ENCODE measurements around the gene ERBB2. TPM values are rescaled to one million over a fixed set of nuclear protein-coding genes. Genes with fewer than 3 reads are reported as not detected.
A peak's percentile ranks its signal among the peaks of the same experiment; 100 is the strongest.
"Not testable (repeated sequence)": the region's sequence is repeated elsewhere in the genome, so short reads cannot be mapped to it uniquely, and the experiment has no call there.

The ERBB2 gene
- total RNA-seq, 1 experiment from 2014 or later: 39.8 TPM

DNA sequence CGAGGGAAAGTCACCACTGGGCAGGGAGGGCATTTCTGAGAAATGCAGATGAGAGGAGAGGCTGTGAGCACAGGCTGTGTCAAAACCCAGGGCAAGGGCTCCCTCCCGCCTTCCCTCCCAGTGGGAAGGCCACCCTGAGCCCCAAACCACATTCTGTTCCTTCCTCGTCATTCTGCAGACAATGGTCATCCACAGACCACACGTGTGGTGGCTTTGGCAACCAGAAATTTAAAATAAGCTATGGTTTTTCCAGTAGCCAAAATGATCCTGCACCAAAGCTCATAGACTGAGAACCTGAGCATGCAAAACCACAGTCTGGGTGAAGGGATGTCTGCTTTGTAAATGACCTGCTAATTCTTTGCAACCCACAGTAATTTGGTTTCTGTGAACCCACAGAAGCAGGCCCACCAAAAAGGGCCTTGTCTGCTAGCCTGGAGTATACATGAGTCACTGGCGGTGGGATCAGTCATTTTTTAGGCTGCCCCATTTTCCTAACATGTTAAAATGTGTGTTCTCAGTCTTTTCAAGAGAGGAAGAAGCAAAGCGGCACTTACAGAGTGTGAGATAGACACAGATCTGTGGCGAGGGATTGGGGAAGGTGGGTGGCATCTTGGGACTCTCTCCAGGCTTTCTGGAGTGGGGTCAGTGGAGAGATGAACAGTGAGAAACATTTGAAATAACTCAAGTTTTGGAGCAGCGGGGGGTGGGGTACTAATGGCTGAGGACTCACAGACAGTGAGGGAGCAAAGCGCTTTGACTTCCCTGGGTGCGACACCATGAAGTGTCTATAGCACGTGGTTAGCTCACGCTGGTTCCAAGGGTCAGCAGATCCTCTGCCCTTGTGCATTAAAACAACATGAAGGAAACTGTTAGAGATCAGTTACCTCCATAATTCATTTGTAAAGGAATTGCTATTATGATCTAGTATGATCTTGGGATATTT lies 58.3 kb downstream of the ERBB2 start:
- no peak for DNase-seq (ENCODE audit: low read depth)

DNA sequence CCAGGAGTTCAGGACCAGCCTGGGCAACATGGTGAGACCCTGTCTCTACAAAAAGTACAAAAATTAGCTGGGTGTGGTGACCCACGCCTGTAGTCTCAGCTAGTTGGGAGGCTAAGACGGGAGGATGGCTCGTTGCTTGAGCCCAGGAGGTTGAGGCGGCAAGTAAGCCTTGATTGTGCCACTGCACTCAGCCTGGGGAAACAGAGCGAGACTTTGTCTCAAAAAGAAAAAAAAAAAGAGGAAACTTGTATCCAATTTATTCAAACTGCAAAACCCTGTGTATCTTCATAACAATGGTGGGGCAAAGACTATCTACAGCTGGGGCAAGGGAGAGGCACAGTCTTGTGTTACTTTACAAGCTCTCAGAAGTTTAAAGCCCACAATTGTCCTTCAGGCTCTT lies 59.3 kb downstream of the ERBB2 start:
- no peak for DNase-seq (ENCODE audit: low read depth)

DNA sequence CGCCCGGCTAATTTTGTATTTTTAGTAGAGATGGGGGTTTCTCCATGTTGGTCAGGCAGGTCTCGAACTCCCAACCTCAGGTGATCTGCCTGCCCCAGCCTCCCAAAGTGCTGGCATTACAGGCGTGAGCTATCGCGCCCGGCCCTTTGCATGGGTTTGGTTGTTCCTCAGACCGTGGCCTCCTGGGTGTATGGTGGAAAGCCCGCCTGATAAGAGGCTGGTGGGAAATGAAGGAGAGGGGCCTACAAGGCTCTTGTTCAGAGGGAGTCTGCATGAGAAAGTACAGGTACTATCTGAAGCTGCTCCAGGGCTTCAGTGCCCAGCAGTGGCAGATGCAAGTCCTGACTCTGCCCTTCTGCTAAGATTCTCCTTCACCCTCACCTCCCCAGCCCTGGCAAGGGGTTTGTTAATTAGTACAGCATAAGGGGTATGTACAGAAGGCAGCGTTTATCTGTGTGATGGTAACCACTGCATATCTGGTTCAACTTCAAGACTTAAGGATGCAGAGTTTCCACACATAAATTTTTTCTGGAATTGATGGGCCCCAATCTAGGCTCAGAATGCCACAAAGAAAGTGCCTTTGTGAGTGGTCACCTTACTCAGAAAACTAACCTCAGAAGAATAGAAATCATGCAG lies 62.1 kb downstream of the ERBB2 start:
- no peak for DNase-seq (ENCODE audit: low read depth)

GRCh38 chr17:39763051-39763820 lies 63.4 kb downstream of the ERBB2 start:
- DNase-seq (ENCODE audit: low read depth): no peak

GRCh38 chr17:39764171-39764570 lies 64.3 kb downstream of the ERBB2 start:
- DNase-seq (ENCODE audit: low read depth): not testable (repeated sequence)

GRCh38 chr17:39765175-39765574 lies 65.3 kb downstream of the ERBB2 start:
- no peak for DNase-seq (ENCODE audit: low read depth)

- DNase-seq (ENCODE audit: low read depth): no peak
These were observed 65.9 kb downstream of the ERBB2 start for GRCh38 chr17:39765766-39766165.

- DNase-seq (ENCODE audit: low read depth): no peak
These were observed 67.3 kb downstream of the ERBB2 start for GRCh38 chr17:39767147-39767546.

GRCh38 chr17:39769974-39770587 lies 70.2 kb downstream of the ERBB2 start:
- DNase-seq (ENCODE audit: low read depth): peak; percentile 27

DNA sequence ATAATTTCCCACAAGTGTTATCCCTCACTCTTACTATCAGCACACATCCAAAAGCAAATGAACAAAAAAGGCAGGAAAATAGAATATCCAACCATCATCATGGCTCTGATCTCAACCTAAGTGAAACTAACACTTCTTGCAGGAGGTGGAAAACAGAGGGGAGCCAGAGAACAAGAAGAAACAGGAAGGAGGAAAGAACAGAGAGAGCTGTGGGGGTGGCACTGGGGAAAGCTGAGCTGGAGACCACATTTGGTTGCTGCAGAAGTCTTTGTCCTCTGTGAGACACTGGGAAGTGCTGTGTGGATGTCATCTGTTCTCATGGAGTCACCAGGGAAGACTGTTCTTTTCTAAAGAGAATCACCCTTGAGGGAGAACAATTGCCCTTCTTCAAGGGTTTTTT lies 72.6 kb downstream of the ERBB2 start:
- no peak for DNase-seq (ENCODE audit: low read depth)

- DNase-seq (ENCODE audit: low read depth): no peak
These were observed 73.4 kb downstream of the ERBB2 start for GRCh38 chr17:39772987-39773934.

DNA sequence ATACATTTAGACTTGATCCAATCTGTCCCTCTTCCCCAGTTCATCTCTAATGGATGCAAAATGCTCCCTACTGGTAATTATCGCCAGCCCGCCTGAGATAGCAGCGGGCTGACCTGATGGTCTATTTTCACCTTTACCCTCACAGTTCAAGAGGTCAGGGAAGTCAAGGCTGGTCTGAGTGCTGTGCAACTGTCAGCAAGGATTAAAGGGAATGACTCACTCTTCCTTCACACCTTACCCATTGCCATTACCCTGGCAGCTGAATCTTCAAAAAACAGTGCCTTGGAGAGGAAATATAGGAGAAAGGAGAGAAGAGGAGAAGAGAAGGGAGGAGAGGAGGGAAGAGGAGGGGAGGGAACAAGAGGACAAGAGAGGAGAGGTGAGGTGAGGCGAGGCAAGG lies 74.2 kb downstream of the ERBB2 start:
- DNase-seq (ENCODE audit: low read depth): no peak

GRCh38 chr17:39775031-39775430 lies 75.2 kb downstream of the ERBB2 start:
- no peak for DNase-seq (ENCODE audit: low read depth)

DNA sequence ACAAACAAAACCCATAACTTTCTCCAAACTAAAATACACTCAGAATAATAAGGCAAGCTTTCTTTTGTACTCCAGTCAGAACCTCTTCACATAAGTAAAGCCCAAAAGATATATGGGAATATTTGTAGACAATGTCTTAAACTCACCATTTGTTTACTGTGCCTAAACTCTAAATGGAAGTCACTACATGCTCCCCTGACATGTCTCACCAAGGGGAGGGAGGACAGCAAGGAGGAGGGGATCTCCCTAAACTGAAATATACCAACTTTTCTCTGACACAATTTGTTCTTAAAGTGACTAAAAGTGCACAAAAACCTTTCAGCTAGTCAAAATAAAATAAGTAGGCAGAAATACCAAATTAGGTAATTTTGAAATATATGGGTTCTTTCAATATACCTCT lies 76.4 kb downstream of the ERBB2 start:
- DNase-seq (ENCODE audit: low read depth): no peak

DNA sequence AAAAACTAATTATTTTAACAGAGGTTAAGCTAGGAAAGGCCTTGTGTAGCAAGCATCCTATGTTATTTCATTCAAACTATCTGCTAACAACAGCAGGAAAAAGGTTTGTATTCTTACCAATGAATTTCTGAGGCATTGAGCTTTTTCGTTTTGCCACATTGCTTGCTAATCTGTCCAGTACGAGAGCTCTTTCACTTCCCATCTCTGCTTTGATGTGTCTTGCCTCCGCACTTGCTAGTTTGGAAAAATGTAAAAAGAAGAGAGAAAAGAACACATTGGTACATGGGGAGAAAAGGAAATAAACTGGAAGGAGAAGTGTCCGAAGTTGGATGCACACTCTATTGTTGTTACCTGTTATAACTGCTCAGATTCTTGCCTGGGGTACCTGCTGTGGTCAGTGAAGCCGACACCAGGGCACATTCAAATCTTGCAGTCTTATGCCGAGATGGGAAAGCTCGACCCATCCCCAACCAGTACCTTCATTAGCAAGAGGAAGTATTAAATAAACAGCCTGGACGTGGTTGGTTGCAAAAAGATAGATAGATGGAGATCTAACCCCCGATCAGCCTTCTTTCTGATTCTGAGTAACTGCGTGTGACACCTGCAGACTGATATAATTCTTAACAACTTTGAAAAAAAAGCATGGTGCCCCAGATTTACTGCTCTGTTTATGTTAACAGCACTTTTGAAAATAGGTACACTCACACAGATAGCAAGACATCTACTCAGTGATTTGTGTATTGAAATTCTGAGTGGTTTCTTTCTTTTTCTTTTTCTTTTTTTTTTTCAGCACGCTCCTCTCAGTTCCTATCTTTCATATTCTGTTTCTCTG lies 77.9 kb downstream of the ERBB2 start:
- no peak for DNase-seq (ENCODE audit: low read depth)
